HG03432 (cell line): ENCODE data around the gene PCDHGC5.

ENCODE experiments used
- ATAC-seq: cut with Tn5 transposase; IDR thresholded peaks from one replicate; pipeline ENCODE4 v1.9.1; 2021; ENCODE audit warnings: mild to moderate bottlenecking, moderate library complexity; ENCODE audit not compliant: unreplicated experiment

The PCDHGC5 gene

DNA sequence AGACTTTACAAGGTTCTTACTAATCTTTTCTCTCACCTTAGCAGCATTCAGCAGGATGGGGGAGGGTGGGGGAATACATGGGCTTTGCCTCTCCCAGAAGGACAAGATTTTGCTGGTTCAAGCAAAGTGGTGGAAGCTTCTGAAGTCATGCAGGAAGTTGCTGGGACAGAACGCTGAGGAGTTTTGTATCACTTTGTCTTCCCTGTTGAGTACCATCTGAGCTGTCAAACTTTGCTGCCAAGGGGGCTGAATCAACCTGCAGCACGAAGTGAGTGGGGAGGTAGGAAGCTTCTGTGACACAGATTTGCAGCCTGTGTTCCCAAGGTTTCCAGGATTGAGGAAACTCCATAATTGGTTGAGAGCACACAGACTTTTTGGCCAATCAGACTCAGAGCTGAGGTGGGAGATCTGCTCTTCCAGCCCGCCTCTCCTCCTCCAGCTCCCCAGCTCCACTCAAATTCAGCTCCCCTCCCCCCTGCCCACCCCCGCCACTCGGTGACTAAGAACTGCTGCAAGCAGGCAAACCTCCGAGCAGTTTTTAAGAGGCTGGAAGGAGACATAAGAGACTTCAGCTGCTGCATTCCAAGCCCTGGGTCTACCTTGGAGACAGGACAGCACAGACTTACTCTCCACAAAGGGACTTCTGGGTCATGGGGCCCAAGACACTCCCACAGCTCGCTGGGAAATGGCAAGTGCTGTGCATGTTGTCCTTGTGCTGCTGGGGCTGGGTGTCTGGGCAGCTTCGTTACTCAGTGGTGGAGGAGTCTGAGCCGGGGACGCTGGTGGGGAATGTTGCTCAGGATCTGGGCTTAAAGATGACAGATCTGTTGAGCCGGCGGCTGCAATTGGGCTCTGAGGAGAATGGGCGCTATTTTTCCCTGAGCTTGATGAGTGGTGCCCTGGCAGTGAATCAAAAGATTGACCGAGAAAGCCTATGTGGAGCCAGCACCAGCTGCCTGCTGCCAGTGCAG, at the start of gene PCDHGC5:
Gene PCDHGC5 (plus strand): TSS at position 491 of the 971 bp plus-strand sequence. CDS start 160 bp downstream, at position 651.
- ATAC-seq, result no peak

DNA sequence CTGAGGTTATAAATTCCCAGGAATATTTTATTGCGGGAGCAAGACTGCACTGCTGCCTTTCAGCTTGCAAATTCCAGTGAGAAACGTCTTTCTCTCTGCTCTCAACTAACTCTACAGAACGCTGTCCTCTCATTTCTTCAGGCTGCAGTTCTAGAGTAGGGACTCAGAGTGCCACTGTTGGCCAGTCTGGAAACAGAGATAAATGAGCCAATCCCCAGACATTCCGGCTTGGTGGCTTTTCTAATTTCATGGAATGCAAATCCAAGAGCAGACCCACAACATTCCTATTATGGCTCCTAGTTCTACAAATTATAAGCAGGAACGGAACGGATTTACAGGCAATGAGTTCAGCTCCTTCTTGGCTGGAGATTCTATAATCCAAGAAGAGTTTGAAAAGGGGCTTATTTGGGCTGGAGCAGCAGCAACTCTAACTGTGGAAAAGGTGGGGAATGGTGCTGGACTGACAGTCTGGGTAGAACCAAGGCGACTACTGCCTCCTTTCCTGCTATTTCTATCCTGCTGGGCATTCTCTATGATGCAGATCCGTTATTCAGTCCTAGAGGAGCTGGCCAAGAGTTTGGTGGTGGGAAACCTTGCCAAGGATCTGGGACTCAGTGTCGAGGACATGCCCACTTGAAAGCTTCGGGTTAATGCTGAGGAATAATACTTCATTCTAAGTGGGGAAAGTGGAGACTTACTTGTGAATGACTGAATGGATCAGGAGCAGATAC, 49.3 kb upstream of the PCDHGC5 start:
- ATAC-seq, result no peak

DNA sequence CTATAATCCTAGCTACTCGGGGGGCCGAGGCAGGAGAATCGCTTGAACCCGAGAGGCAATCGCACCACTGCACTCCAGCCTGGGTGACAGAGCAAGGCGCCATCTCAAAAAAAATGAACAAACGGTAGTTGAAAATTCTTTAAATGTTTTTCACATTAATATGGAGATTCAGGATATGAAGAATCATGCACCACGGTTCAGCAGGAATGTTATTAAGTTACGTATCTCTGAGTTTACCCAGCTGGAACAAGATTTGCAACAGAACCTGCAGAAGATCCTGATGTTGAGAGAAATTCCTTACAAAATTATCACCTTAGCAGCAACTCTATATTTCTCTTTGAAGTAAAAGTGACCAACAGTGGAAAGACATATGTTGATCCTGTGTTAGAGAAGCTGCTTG, 48.5 kb upstream of the PCDHGC5 start:
- ATAC-seq, result no peak

DNA sequence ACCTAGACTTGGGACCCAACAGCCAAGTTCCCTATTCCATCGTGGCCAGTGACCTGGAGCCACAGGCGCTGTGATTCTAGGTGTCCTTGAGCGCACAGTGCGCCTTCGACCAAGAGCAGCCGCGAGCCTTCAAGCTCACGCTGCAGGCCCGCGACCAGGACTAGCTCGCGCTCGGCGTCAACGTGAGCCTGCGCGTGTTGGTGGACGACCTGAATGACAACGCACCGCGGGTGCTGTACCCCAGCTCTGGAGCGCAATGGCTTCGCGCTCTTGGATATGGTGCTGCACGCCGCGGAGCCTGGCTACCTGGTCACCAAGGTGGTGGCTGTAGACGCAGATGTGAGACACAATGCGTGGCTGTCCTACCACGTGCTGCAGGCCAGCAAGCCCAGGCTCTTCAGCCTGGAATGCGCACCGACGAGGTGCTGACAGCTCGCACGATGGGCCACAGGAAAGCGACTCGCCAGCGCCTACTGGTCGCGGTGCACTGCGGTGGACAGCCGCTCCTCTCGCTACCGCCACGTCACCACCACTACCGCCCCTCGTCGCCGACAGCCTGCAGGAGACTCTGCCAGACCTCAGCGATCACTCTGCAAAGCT, 47.2 kb upstream of the PCDHGC5 start:
- no peak for ATAC-seq

DNA sequence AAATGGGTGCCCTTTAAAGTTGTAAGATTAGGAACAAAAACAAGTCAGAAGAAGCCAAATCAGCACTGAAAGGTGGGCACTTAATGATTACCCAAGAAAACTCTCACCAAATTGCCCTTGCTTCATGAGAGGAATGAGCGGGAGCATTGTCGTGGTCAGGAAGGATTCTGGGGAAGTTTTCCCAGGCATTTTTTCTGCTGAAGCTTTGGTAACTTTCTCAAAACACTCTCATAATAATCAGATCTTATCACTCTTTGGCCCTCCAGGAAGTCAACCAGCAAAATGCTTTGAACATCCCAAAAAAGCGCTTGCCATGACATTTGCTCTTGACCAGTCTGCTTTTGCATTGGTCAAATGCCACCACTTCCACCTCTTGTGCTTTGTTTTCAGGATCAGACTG, 23.5 kb upstream of the PCDHGC5 start:
- ATAC-seq, result no peak

DNA sequence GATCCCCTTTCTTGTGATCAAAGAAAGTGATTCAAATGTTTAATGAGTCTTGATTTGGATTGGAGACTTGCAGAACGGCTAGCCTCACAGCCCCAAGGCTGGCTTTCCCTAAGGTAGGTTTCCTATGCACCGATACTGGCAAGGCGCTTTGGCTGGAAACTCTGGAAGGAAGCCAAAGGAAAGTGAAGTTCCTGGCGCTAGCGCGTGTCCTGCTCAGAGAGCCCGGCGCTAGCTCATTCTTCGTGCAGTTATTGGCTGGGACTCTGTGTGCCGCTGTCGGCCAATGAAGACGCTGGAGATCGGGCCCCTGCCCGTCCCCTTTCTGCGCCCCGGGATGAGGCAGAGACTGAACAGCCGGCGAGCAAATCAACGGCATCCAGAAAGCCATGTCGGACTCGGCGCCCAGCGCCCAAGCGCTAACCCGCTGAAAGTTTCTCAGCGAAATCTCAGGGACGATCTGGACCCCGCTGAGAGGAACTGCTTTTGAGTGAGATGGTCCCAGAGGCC, 13.2 kb upstream of the PCDHGC5 start, which contains the start of gene PCDHGC3:
Gene PCDHGC3 (plus strand): TSS at position 342 of the 507 bp plus-strand sequence. CDS start 151 bp downstream, at position 493.
- ATAC-seq, result peak; percentile 98

DNA sequence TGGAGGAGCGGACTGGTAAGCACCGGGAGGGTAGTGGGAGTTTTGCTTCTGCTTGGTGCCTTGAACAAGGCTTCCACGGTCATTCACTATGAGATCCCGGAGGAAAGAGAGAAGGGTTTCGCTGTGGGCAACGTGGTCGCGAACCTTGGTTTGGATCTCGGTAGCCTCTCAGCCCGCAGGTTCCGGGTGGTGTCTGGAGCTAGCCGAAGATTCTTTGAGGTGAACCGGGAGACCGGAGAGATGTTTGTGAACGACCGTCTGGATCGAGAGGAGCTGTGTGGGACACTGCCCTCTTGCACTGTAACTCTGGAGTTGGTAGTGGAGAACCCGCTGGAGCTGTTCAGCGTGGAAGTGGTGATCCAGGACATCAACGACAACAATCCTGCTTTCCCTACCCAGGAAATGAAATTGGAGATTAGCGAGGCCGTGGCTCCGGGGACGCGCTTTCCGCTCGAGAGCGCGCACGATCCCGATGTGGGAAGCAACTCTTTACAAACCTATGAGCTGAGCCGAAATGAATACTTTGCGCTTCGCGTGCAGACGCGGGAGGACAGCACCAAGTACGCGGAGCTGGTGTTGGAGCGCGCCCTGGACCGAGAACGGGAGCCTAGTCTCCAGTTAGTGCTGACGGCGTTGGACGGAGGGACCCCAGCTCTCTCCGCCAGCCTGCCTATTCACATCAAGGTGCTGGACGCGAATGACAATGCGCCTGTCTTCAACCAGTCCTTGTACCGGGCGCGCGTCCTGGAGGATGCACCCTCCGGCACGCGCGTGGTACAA, 12.6 kb upstream of the PCDHGC5 start:
- peak; percentile 30 for ATAC-seq

DNA sequence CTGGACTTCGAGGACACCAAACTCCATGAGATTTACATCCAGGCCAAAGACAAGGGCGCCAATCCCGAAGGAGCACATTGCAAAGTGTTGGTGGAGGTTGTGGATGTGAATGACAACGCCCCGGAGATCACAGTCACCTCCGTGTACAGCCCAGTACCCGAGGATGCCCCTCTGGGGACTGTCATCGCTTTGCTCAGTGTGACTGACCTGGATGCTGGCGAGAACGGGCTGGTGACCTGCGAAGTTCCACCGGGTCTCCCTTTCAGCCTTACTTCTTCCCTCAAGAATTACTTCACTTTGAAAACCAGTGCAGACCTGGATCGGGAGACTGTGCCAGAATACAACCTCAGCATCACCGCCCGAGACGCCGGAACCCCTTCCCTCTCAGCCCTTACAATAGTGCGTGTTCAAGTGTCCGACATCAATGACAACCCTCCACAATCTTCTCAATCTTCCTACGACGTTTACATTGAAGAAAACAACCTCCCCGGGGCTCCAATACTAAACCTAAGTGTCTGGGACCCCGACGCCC, 11.8 kb upstream of the PCDHGC5 start:
- no peak for ATAC-seq

DNA sequence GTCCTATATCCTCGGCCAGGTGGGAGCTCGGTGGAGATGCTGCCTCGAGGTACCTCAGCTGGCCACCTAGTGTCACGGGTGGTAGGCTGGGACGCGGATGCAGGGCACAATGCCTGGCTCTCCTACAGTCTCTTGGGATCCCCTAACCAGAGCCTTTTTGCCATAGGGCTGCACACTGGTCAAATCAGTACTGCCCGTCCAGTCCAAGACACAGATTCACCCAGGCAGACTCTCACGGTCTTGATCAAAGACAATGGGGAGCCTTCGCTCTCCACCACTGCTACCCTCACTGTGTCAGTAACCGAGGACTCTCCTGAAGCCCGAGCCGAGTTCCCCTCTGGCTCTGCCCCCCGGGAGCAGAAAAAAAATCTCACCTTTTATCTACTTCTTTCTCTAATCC, 11.1 kb upstream of the PCDHGC5 start:
- ATAC-seq, result no peak

DNA sequence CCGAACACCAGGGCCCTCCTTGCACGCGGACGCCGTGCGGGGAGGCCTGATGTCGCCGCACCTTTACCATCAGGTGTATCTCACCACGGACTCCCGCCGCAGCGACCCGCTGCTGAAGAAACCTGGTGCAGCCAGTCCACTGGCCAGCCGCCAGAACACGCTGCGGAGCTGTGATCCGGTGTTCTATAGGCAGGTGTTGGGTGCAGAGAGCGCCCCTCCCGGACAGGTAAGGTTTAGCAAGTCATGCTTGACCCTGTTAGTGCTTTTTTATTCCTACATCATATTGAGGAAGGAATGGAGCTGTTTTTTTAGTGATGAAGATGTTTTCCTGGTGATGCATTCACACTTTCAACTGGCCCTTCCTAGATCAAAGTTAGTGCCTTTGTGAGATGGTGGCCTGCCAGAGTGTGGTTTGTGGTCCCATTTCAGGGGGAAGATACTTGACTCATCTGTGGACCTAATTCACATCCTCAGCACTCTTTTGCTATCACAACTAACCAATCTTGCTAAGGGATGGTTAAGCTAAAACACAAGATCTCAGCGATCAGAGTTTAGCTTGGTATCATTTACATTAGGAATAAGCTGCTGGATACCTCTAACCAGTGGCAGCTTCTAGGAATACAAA, 10.4 kb upstream of the PCDHGC5 start:
- no peak for ATAC-seq

DNA sequence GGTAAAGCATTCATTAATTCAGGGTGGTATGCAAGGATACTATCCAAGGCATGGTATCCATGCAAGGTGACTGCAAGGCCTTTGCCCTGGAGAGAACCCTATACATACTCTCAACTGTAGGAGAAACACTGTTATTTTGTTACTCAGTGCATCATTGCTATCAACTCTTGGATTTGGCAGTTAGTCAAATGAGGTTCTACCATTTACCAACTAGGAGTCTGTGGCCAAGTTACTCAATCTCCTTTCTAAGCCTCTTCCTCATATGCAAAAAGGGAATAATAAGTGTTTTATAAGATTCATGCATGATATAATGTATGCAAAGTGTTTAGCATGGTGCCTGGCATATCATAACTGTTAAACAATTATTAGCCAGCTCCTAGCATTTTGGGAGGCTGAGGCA, 9.1 kb upstream of the PCDHGC5 start:
- no peak for ATAC-seq

DNA sequence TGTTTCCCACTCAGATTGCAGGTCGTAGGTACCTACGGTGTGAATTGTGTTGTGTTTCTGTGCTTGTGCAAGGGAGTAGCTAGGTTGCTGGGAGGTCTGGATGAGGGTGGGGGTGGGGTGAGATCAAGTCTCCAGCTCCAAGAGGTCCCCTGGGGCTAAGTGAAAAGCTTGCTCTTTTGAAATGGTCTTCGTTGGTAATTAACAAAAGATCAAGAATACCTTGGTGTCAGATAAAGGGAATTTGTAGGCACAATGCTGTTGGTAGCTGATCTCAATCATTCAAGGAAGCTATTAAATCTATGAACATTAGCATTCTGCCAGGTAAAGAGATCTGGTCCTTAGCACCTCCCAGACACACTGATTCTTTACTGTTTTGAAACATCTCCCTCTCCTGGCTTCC, 5.0 kb upstream of the PCDHGC5 start:
- ATAC-seq, result no peak

DNA sequence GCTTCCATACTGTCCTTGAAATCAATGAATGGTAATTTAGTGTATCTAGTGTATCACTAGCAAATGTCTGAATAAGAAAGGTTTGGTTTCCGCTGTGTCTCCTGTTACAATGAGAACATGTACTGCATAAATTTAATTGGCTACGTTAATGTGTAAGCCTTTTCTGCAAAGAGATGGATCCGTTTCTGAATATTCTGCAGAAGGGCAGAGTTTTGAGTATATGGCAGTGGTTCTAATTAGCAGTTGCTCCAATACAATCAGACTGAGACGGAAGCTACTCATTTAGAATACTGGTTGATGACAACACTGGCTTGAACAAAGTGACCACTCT, 4.6 kb upstream of the PCDHGC5 start:
- ATAC-seq, result no peak

DNA sequence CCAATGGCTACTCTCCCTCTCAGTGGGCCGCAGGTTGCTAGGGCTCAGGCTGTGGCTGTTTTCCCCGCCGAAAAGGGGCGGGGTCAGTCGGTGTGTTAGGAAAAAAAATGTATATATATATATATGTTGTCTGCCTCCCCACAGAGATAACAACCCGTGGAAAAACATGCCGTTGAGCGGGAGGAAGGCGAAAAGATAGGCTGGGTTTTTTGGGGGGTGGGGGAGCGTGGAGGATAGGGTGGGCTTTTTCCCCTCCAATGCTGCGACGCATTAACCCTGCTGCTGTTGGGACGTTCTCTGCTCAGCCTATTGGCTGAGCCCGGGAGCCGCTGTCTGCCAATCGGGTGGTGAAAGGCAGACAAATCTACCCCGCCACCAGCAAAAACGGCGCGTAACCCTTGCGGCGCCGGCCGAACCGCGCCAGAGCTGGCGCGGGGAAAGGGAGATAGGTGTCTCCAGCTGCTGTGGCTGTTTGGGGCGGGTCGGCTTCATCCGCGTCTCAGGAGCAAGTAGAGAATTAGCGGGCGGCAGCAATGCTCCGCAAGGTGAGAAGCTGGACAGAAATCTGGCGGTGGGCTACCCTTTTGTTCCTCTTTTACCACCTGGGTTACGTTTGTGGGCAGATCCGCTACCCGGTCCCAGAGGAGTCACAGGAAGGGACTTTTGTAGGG, 4.1 kb upstream of the PCDHGC5 start, which contains the start of gene PCDHGC4:
Gene PCDHGC4 (plus strand): TSS at position 390 of the 671 bp plus-strand sequence. CDS start 144 bp downstream, at position 534.
- peak; percentile 62 for ATAC-seq

DNA sequence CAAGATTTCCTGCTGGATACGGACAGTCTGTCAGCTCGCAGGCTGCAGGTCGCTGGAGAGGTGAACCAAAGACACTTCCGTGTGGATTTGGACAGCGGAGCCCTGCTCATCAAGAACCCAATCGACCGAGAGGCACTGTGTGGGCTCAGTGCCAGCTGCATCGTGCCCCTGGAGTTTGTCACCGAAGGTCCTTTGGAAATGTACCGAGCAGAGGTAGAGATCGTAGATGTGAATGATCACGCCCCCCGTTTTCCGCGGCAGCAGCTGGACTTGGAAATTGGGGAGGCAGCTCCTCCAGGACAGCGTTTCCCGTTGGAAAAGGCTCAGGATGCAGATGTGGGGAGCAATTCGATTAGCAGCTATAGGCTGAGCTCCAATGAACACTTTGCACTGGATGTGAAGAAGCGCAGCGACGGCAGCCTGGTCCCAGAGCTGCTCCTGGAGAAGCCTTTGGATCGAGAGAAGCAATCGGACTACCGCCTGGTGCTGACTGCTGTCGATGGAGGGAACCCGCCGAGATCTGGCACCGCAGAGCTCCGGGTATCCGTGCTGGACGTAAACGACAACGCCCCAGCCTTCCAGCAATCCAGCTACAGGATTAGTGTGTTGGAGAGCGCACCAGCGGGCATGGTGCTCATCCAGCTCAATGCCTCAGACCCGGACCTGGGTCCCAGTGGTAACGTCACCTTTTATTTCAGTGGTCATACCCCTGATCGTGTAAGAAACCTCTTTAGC, 3.4 kb upstream of the PCDHGC5 start:
- ATAC-seq, result peak; percentile 14

DNA sequence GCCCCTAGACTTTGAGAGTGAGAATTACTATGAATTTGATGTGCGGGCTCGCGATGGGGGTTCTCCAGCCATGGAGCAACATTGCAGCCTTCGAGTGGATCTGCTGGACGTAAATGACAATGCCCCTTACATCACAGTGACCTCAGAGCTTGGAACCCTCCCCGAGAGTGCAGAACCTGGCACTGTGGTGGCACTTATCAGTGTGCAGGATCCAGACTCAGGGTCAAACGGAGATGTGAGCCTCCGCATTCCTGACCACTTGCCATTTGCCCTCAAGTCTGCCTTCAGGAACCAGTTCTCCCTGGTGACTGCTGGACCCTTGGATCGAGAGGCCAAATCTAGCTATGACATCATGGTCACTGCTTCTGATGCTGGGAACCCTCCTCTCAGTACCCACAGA, 2.8 kb upstream of the PCDHGC5 start:
- ATAC-seq, result no peak

DNA sequence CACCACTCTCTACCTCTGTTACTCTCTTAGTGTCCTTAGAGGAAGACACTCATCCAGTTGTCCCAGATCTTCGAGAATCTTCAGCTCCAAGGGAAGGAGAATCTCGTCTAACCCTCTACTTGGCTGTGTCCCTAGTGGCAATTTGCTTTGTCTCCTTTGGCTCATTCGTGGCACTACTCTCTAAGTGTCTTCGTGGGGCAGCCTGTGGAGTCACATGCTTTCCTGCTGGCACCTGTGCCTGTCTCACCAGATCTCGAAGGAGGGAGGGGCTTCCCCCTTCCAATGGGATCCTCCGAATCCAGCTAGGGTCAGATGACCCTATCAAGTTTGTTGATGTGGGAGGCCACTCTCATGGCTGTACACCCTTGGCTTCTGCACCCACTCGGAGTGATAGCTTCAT, 1.8 kb upstream of the PCDHGC5 start:
- ATAC-seq, result no peak

DNA sequence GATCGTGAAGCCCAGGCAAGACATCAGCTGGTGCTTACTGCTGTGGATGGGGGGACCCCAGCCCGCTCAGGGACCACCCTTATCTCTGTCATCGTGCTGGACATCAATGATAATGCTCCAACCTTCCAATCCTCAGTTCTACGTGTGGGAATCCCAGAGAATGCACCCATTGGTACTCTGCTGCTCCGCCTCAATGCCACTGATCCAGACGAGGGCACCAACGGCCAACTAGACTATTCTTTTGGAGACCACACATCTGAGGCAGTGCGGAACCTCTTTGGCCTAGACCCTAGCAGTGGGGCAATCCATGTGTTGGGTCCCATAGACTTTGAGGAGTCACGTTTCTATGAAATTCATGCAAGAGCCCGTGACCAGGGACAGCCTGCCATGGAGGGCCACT, 960 bp downstream of the PCDHGC5 start:
- no peak for ATAC-seq
